ENCODE data around the gene NMNAT3.

The NMNAT3 gene

DNA sequence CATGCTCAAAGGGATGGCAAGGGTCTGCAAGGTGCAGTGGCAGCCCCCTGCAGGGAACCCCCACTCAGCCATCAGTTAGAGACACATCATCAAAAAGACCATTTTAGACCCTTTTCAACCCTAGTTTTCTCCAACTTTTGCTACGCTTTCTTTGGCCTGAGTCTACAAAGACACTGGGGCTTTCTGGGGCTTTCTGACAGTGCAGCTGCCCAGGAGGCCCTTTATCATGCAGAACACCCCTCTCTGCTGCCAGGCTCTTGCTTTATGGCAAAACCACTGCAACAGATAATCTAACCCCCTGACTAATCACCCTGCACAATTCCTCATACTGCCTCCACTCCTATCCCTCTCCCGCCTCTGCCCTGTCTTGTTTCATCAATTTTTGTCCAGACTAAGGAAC is 2.4 kb downstream of the NMNAT3 start:
- DNase-seq (ENCODE audit: low read depth) = no peak

DNA sequence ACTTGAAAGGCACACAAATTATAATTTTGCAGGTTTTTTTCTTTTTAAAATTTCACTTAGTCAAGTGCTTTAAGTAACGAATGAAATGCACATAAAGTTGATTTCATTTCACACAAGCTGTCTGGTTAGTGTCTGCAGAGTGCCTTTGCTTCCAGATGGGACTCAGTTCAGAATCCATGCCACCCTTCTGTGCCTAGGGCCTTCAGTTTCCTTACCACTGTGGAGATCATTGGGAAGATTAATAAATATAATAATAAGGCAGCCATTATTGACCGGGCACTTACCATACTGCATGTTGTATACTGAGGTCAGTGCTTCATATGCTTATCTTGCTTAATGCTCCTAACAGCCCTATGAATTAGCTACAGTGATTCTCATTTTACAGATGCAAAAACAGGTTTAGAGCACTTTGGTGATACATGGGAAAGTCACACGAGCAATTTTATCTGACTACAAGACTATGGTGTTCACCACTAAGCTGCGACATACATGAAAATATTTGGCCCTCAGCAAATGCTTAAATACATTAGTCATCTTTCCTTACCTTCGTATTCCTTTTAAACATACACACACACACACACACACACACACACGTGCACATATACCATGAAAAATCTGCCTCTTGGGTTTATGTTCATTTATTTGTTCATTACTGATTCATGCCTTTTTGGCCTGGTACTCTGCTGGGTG is 3.1 kb downstream of the NMNAT3 start:
- no peak for DNase-seq (ENCODE audit: low read depth)

DNA sequence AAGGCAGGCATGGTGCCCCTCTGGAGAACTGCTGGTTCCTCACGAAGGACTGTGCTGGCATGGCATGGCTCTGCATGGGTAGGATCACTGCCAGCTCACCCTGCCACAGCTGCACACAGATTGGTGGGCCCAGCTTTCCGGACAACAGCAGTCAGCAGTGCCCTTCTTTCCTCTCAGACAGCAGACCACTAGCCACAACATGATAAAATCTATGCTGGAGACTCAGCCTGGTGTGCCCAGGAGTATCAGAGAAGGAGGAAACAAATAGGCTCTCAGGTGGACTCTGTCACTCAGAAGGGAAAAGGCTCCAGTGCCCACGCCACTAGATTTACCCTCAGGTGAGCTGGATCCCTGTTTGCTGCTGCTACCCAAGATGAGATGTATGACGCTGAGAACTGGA is 4.9 kb downstream of the NMNAT3 start:
- DNase-seq (ENCODE audit: low read depth) = no peak

DNA sequence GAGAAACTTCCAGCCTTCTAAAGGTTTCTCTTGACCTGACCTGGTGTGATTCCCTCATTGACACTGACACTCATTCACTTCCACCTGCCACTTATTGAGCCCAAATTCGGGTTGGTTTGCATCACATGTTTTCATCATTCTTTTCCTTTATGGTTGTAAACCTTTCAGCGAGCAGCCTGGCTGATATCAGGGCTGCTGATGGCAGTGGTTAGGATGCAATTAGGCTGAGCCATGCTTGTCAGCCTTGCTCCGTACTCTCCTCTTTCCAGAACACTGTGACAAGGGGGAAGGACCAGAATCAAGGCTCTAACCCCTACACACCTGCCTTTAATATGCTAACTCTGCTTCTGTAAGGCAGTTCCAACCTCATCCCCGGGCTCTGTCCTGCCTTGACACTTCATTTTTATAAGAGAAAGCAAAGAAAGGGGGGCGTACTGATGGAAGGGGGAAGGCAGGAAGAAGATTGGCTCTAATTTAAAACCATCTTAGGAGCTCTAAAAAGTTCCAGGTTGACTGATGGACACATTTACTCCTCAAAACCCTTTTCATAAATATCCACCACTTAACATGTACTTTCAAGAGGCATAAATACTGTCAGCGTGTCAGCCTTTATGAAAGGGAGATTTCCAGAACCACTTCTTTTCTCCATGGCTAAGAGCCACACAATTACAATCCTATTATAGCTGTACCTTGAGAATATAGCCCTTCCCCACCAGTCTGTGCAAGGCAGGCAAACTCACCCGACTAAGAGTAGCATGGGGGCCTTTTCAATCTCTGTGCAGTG is 5.7 kb downstream of the NMNAT3 start:
- no peak for DNase-seq (ENCODE audit: low read depth)

DNA sequence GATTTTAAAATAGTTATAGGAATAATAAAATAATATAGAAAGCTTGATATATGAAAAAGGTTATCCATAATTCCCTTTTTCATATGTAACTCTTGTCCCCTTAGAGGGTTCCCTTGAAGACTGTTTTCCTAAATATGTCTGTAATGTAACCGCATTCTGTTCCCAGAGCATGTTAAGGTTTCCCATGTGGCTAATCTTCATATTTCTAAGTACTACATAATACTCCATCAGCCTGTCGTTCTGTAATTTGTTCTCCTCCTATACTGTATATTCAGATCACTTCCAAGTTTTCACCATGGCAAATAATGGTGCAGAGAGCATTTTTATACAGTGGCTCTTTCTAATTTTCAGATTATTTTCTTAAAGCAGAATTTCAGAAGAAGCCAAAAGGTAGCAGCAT is 6.7 kb downstream of the NMNAT3 start:
- DNase-seq (ENCODE audit: low read depth) = no peak

DNA sequence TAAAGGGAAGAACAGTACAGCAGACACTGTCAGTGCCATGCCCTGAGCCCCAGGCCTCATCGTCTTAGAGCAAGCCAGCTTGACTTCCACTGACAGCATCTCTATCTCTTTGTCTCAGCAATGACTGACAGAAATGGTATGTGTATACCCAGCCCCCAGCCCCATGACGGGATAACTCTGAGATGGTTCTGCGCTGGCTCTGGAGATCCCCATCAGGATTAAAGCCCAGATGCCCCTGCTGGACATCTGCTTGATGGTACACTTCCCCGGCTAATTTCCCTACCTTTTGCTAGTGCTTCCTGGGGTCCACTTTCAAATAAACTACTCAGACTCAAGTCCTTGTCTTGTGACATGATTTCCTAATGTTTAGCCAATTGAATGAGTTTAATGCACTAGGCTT is 7.6 kb downstream of the NMNAT3 start:
- DNase-seq (ENCODE audit: low read depth) = no peak

DNA sequence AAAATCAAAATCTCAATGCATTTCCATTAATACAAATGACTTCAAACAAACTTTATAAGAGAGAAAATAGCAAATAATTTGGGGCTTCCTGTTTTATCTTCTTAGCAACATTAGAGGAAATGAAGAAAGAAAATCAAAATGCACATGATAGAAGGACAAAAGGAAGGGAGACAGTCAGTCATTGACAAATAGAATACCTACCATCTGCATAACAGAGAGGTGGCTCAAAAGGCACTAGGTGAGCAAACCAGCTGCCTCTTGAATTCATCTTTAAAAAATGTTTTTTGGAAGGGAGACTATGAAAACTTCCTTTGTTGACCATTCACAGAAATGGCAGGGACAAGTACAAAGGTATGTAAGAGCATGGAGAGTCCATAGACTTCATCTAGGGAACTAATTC is 9.4 kb downstream of the NMNAT3 start:
- no peak for DNase-seq (ENCODE audit: low read depth)

DNA sequence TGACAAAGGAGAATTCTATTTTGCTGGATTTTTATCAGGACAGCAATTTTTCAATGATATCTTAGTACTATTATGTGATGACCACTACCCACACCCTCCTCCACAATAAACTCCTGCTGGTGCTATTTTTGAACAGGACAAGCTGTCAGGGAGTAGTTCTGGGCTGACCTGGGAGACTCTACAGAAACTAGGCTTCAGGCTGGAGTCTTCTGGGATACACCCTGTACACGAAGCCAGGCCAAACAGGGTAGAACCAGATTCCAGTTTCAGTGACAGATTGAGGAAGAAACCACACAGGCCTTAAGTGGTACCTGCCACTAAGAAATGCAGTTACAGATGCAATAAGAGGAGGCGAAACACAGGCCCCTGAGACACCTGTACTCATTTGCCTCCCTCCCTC is 12.8 kb downstream of the NMNAT3 start:
- no peak for DNase-seq (ENCODE audit: low read depth)

DNA sequence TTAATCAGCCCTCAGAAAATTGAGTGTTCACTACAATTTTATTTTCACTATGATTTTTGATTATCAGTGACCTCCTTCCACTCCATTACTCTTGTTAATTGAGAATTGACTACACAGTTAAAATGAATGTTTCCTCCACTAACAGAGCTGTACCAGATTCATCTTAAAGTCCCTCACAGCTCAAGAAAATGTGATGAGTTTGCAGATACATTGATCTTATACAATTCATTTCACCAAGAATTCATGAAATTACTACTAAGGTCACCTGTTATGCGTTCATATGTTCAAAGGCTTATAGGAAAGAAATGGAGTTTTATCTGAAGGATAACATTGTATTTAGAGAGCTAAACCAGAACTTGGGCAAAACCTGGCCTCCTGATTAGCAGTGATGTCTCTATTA is 17.5 kb downstream of the NMNAT3 start:
- DNase-seq (ENCODE audit: low read depth) = no peak

DNA sequence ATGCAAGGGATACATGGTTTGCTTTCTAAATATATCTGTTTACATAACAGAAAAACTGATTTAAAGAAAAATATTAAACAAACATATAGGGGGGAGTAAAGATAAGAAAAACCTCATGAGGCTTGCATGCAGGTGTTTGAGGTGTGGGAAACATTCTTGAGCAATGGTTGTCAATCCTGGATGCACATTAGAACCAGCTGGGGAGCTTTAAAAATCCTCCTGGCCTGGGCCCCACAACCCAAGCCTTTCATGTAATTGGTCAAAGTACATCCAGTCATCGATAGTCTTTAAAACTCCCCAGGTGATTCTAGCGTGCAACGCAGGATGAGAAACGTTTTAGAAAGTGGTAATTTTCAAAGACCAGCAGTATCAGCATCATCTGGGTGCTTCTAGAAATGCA is 18.3 kb downstream of the NMNAT3 start:
- DNase-seq (ENCODE audit: low read depth) = no peak

DNA sequence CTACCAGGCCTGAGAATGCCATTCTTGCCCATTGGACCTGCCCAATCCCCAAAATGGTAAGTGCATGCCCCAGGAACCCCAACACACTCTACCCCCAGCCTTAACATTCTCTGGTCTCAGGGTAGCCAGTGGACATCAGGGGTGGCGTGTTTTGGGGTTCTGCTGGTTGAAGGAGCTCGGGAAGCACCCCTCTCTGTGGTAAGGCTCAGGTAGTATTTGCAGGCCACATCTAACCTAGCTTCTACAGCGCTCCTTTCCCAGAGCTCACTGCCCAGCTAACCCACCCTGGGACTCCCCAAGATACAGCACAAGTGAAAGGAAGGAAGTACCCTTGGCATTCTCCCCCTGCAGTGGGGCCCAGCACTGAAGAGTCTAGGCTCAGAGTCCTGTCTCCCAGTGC is 19.8 kb downstream of the NMNAT3 start:
- DNase-seq (ENCODE audit: low read depth) = no peak

DNA sequence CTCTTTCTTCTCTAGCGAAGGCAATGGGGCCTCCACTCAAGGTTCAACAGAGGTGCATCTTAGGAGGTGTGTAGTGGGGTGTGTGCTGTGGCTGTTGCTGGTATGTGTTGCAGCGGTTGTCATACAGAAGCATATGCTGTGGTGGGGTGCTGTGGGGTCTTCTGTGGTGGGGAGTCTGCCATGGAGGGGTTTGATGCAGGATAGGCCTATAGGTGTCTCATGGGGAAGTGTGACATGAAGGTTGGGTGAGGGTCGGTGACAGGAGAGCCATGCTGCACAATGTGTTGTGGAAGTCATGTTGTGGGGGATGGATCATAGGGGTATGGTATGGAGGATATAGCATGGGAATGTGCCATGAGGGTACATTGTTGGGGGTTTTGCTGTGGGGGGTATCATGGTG is 20.3 kb downstream of the NMNAT3 start:
- DNase-seq (ENCODE audit: low read depth) = no peak

DNA sequence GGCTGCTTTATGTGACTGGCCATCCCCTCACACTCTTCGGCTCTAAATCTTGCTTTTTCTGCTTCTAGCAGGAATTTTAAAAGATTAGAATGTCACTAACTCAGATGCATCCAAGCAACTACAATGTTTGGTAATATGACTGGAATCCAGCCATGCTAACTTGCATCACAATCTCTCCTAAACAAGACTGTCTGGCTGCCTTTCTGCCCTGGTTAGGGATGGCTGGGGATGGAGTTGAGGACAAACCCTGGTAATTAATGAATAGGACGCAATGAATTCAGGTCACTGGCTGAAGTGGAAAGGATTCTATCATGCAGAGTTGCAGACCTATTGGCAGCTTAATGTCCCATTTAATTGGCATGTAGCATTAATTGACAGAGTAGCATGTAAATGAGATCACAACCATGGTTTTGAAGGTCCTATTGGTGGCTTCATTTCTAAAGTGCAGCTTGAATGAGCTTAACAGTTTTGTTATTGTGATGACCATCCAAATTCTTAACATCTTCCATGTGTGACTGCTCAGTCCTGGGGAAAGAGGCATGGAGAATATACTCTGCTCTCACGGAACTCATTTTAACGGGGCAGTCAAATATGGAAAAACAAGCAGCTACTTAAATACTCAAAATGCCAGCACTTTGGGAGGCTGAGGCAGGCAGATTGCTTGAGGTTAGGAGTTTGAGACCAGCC is 21.7 kb downstream of the NMNAT3 start:
- DNase-seq (ENCODE audit: low read depth) = no peak

DNA sequence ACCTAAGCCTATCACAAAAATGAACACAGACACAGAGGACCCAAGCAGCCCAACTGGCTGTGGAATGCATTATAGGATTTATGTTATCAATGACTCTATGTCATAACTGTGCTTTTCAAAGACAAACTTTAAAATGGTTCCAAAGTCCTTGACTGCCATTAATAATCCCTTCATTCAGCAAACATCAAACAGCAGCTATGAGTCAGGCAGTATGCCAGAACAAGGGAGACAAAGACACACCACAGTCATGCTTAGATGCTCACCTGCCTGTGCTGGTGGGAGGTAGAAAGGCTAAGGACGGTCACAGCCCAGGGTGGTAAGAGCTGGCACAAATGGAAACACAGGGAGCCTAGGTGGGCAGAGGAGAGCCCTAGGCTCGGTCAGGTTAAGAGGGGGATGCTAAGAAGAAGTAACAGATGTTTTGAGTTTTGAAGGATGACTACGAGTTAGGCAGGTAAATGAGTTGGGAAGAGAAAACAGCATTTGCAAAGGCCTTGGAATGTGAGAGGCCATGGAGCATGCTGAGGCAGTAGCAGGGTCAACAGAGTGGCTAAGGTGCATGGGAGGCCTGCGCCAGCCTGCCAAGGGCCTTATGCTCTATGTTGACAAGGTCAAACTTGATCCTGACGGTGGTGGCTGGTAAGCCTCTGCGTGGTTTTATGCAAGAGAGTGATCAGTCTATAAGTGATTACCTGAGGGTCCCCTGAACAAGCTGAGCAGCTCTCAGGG is 23.0 kb downstream of the NMNAT3 start:
- DNase-seq (ENCODE audit: low read depth) = no peak

DNA sequence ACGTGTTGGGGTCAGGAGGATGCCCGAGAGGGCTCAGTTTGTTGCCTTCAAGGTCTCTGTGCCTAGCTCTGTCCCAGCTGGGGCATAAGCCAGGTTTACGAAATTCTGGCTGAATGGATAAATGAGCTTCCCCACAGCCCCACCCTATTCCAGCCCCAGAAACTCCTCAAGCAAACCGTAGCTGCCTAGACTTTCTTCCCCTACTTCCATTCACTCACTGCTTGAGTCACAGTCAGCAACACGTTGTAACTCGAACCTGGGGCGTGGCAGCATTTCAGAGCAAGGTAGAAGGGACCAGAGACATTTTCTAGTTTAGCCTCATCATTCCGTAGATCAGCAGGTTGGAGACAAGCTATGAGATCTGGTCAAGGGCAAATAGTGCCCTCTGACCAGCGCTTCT is 24.2 kb downstream of the NMNAT3 start:
- DNase-seq (ENCODE audit: low read depth) = no peak

DNA sequence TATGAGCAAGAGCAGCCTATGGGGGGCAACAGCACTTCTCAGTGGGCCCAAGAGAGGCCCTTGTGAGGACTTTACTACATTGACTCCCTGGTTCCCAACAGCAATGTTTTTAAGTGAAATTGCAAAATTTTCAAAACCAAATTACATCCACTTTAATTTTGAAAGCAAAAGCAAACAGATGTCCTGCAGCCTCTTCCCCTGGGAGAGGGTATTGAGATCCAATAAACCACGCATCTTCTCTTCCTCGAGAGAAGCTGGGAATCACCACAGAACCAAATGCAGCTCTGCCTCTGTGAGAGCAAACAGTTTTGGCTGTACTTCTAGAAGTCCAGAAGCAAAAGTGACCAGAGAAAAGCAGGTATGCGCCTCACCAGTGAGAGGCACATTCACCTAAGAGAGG is 25.2 kb downstream of the NMNAT3 start:
- DNase-seq (ENCODE audit: low read depth) = no peak

DNA sequence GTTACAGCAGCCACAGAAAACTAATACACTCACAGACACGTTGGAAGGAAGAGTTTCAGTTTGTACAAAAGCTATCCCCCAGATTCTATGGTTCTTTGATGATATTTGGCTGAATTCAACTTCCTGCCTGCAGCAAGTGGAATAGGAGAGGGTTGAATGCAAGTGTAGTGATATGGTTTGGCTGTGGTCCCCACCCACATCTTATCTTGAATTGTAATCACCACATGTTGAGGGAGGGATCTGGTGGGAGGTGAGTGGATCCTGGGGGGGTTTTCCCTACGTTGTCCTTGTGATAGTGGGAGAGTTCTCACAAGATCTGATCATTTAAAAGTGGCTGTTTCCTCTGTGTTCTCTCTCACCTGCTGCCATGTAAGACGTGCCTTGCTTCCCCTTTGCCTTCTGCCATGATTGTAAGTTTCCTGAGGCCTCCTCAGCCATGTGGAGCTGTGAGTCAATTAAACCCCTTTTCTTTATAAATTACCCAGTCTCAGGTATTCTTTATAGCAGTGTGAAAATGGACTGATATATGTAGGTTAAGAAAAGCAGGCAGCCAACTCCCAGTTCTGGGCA is 29.8 kb downstream of the NMNAT3 start:
- no peak for DNase-seq (ENCODE audit: low read depth)

DNA sequence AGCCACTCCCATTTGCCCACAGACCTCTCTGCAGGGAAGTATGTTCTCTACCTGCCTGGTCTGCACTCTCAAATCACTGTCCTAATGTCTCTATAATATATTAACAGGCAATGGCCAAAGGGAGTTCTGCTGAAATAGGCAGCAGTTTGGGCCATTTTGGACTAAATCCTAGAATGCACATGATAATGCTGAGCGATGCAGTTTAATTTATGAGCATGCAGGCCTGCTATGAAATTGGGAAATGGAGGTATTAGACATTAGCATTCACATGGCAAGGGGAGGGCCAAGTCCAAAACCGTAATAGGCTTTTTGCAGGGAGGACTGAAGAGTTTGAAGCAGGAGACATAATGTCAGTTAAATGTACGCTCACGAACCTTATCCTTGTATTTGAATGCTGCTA is 31.3 kb downstream of the NMNAT3 start:
- no peak for DNase-seq (ENCODE audit: low read depth)

DNA sequence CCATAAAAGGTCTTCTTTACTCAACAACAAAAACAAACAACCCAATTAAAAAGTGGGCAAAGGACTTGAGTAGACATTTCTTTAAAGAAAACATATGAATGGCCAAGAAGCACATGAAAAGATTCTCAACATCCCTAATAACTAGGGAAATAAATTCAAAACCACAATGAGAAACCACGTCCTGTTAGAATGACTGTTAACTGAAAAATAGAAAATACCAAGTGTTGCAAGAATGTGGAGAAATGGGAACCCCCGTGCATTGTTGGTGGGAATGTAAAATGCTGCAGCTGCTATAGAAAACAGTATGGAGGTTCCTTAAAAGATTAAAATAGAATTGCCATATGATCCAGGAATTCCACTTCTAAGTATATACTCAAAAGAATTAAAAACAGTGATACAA is 34.8 kb downstream of the NMNAT3 start:
- no peak for DNase-seq (ENCODE audit: low read depth)

DNA sequence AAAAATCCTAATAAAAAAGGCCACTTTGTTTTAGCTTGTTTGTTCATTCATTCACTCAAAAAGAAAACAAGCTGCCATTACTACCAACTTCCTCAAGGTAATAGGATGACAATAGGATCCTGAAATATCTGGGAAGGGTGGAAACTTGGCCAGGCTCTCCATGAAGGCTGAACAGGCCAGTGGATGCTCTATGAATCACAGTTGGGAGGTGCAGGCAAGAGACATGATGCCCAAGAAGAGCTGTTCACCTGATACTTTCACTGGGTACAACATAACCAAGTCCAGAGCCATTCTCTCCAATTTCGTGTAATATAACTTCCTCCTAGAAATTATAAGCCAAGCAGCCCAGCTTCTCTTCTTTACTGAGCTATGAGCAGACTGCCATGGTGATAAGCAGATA is 37.3 kb downstream of the NMNAT3 start:
- no peak for DNase-seq (ENCODE audit: low read depth)

DNA sequence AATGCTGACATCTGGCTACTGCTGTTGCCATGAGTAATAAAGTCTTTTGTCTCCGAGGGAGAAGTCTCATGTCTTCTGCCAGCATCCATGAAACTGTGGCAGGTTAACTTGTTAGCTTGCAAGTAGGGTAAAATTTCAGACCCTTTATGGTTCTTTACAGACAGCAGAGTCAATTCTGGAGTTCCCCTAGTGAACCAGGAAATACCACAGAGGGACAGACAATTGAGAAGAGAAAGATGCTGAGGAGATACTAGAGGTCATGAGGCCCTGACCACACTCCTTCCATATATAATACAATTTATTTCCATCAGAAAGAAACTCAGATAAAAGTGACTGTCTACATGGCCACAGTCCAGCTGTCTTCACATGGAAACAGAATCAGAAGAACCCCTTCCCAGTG is 38.1 kb downstream of the NMNAT3 start:
- DNase-seq (ENCODE audit: low read depth) = no peak

DNA sequence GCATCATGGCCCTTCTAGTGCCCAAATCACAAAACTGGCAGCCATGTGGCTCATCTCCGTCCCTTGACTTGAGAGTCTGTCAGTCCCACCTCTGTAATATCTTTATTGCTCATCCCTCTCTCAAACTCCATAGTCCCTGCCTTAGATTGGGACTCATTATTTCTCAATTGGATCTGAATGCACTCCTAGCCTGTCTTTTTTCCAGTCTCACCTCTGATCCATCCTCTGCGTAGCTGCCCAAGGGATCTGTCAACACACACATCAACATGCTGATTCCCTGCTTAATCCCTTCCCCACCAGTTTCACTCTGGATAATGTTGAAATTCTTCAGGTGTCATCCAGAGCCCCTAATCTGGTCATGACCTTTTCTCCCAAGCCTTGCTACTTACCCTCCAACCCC is 39.3 kb downstream of the NMNAT3 start:
- DNase-seq (ENCODE audit: low read depth) = no peak
